ENCODE data around the gene HERPUD2. TPM values are rescaled to one million over a fixed set of nuclear protein-coding genes. Genes with fewer than 3 reads are reported as not detected.
A peak's percentile ranks its signal among the peaks of the same experiment; 100 is the strongest.

Gene HERPUD2
- total RNA-seq, 1 donor from 2014 or later: 31.5 TPM

- no peaks in the 10 kb centered on the region for H3K27me3 Mint-ChIP-seq
- POLR2A ChIA-PET: interaction anchor here (1.2 to 6.3 kb wide), 2 partner anchors 32 to 103 kb away, joined by 4 to 79 read pairs; partner anchors contain the start of gene SEPTIN7
- no peak for TF ChIP-seq CTCF (IDR thresholded peaks at IDR 0.05)
- DNase-seq (no peak), ATAC-seq (ENCODE audit: low read depth) (no peak)
- H3K4me3 Mint-ChIP-seq: no peak overlapping the region
- H3K27ac Mint-ChIP-seq: no peak overlapping the region
- no peaks in the 10 kb centered on the region for H3K9me3 Mint-ChIP-seq
- intact Hi-C loops (cut with micrococcal nuclease): loop anchor here (10.0 kb wide), 2 partner anchors 587 to 1747 kb away; partner anchors contain the start of gene ELMO1
- peaks cover 36% of the 10 kb centered on the region for H3K4me1 Mint-ChIP-seq
- peaks cover 16% of the 10 kb centered on the region for H3K36me3 Mint-ChIP-seq (ENCODE audit: low read depth)
- CTCF ChIA-PET: interaction anchor here (0.8 to 1.7 kb wide), 3 partner anchors 12 to 1560 kb away, joined by 3 to 5 read pairs (median 3); no protein-coding TSS in a partner anchor
These were observed 2.7 kb upstream of the HERPUD2 start for GRCh38 chr7:35697414-35698175.

DNA sequence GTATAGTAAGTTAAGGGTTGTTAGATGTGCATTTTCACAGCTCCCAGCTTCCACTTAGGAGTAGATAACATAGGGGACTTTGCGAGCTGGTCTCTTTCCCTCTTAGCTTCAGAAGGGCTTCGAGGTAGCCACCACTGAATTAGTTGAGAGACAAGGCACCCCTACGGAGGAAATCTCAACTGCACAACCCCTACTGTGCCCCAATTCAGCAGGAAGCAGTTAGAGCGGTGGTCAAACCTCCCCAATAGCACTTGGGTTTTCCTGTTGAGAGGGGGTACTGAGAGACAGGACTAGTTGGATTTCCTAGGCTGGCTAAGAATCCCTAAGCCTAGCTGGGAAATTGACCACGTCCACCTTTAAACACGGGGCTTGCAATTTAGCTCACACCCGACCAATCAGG is 1.1 kb upstream of the HERPUD2 start:
- H3K36me3 Mint-ChIP-seq (ENCODE audit: low read depth): peaks cover 16% of the 10 kb centered on the region
- H3K9me3 Mint-ChIP-seq: no peaks in the 10 kb centered on the region
- H3K4me3 Mint-ChIP-seq: peak overlapping the region; percentile 95
- no peak for TF ChIP-seq CTCF (IDR thresholded peaks at IDR 0.05)
- CTCF ChIA-PET: interaction anchor here (1.4 to 2.5 kb wide), 5 partner anchors 14 to 671 kb away, joined by 4 to 9 read pairs (median 6); partner anchors contain the start of gene SEPTIN7
- DNase-seq: no peak
- H3K27ac Mint-ChIP-seq: peak overlapping the region; percentile 92
- no peaks in the 10 kb centered on the region for H3K27me3 Mint-ChIP-seq
- peaks cover 52% of the 10 kb centered on the region for H3K4me1 Mint-ChIP-seq
- intact Hi-C loops (cut with micrococcal nuclease): loop anchor here (1.0 to 10.0 kb wide), 10 partner anchors 13 to 1749 kb away; partner anchors contain the start of genes DPY19L1, EEPD1, ELMO1 and SEPTIN7
- POLR2A ChIA-PET: interaction anchor here (0.6 to 6.3 kb wide), 8 partner anchors 10 to 105 kb away, joined by 3 to 79 read pairs (median 8); partner anchors contain the start of gene SEPTIN7
- ATAC-seq (ENCODE audit: low read depth): no peak

GRCh38 chr7:35695473-35695850 is 527 bp upstream of the HERPUD2 start:
- Mint-ChIP-seq H3K27ac (peak overlapping the region; percentile 92), H3K4me1 (peaks cover 57% of the 10 kb centered on the region), H3K36me3 (ENCODE audit: low read depth) (peaks cover 19% of the 10 kb centered on the region), H3K9me3 (no peaks in the 10 kb centered on the region), H3K27me3 (no peaks in the 10 kb centered on the region), H3K4me3 (peak overlapping the region; percentile 95)
- CTCF ChIA-PET: interaction anchor here (1.1 to 2.5 kb wide), 4 partner anchors 14 to 672 kb away, joined by 4 to 9 read pairs (median 6); partner anchors contain the start of gene SEPTIN7
- intact Hi-C loops (cut with micrococcal nuclease): loop anchor here (1.0 to 10.0 kb wide), 10 partner anchors 14 to 1749 kb away; partner anchors contain the start of genes DPY19L1, EEPD1, ELMO1 and SEPTIN7
- no peak for TF ChIP-seq CTCF (IDR thresholded peaks at IDR 0.05)
- peak; percentile 2 for ATAC-seq (ENCODE audit: low read depth)
- no peak for DNase-seq
- POLR2A ChIA-PET: interaction anchor here (1.1 to 6.3 kb wide), 10 partner anchors 10 to 672 kb away, joined by 3 to 79 read pairs (median 6); partner anchors contain the start of gene SEPTIN7

DNA sequence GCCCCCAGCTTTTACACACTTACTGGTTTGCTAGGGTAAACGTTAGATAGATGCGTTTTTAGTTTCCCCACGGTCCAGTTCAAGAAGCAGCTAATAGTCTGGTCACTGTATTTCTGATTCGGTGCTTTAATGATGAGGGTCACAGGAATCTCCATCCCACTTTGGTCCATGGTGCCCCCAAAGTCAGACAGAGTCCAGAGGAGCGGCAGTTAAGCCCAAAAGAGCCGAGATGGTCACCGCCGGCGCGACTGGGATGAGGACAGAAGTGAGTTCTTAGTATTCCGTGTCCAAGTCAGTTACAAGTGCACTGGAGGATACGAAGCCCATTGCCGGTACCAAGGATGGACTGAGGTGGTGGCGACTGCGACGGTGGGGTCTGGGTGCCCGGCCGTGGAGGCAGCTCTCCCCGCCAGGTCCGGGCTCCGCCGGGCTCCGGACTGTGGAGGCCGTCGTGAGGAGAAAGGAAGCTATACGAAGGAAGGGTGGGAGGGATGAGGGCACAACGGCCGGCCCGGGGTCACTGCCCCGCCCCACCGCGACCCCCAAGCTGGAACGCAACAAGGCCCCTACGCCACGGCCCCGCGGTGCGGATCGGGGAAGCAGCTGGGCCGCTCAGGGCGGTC is 663 bp downstream of the HERPUD2 start:
- H3K9me3 Mint-ChIP-seq: no peaks in the 10 kb centered on the region
- DNase-seq: peak; percentile 24
- ChIA-PET POLR2A (interaction anchor here (0.6 to 6.3 kb wide), 11 partner anchors 12 to 673 kb away, joined by 3 to 79 read pairs (median 6); partner anchors contain the start of gene SEPTIN7), CTCF (interaction anchor here (0.9 to 2.5 kb wide), 4 partner anchors 15 to 109 kb away, joined by 4 to 9 read pairs (median 6); partner anchors contain the start of gene SEPTIN7)
- H3K27ac Mint-ChIP-seq: peak overlapping the region; percentile 85
- peaks cover 68% of the 10 kb centered on the region for H3K4me1 Mint-ChIP-seq
- TF ChIP-seq CTCF (IDR thresholded peaks at IDR 0.05): no peak
- no peaks in the 10 kb centered on the region for H3K27me3 Mint-ChIP-seq
- ATAC-seq (ENCODE audit: low read depth): peak; percentile 2
- H3K4me3 Mint-ChIP-seq: peak overlapping the region; percentile 95
- peaks cover 27% of the 10 kb centered on the region for H3K36me3 Mint-ChIP-seq (ENCODE audit: low read depth)
- intact Hi-C loops (cut with micrococcal nuclease): loop anchor here (2.0 to 10.0 kb wide), 5 partner anchors 37 to 1751 kb away; partner anchors contain the start of genes DPY19L1 and ELMO1
